HepG2 (cell line): ENCODE results near the gene CBLN3.

Source experiments
- ATF1 ChIP-seq: IDR thresholded peaks from 2 replicates; pipeline ENCODE4 v1.6.1; 2016; ENCODE audit warnings: mild to moderate bottlenecking, control low read depth
- CHD4 ChIP-seq: fragments of 200-600 bp; sonication (generic); IDR thresholded peaks from 2 replicates; pipeline ENCODE4 v1.7.0; 2017; ENCODE audit warnings: mild to moderate bottlenecking, low read length, borderline replicate concordance
- CREM ChIP-seq, 2 experiments: sonication (generic) in 1 of 2; formaldehyde crosslinking in 1 of 2; IDR thresholded peaks; 2 replicates each; pipeline versions ENCODE4 v1.4.0 to v1.6.1; 2016 to 2020; ENCODE audit warnings: antibody characterized with exemption in 1 of 2, mild to moderate bottlenecking in 1 of 2, missing genetic modification reagents in 1 of 2
- MLX ChIP-seq: IDR thresholded peaks from 2 replicates; pipeline ENCODE4 v1.6.1; 2016
- PHF8 ChIP-seq: sonication (generic); formaldehyde crosslinking; IDR thresholded peaks from 2 replicates; pipeline ENCODE4 v1.5.0; 2020; ENCODE audit warnings: missing genetic modification reagents
- POLR2AphosphoS5 ChIP-seq: IDR thresholded peaks from 2 replicates; pipeline ENCODE4 v1.6.1; 2012; ENCODE audit warnings: low read depth, low read length
- RNF2 ChIP-seq: fragments of 450-650 bp; conservative IDR thresholded peaks from 2 replicates; pipeline ENCODE4 v1.6.1; 2016; ENCODE audit warnings: low read depth
- SRY ChIP-seq: sonication (generic); formaldehyde crosslinking; IDR thresholded peaks from 2 replicates; pipeline ENCODE4 v1.8.0; 2022; ENCODE audit warnings: mild to moderate bottlenecking, missing genetic modification reagents
- YY1 ChIP-seq: IDR thresholded peaks from 2 replicates; pipeline ENCODE4 v1.6.1; 2011; ENCODE audit warnings: low read length, low read depth, moderate library complexity, mild to moderate bottlenecking; ENCODE audit not compliant: insufficient read depth, insufficient replicate concordance
- ZFP36 ChIP-seq: fragments of 150-350 bp; IDR thresholded peaks from 2 replicates; pipeline ENCODE4 v1.6.1; 2018; ENCODE audit warnings: borderline replicate concordance, low read length, low read depth; ENCODE audit not compliant: partially characterized antibody
- ZNF232 ChIP-seq: sonication (generic); formaldehyde crosslinking; IDR thresholded peaks from 2 replicates; pipeline ENCODE4 v1.4.0; 2020; ENCODE audit warnings: missing genetic modification reagents, borderline replicate concordance
- ZNF713 ChIP-seq: sonication (generic); formaldehyde crosslinking; IDR thresholded peaks from 2 replicates; pipeline ENCODE4 v1.4.0; 2020; ENCODE audit warnings: mild to moderate bottlenecking, missing genetic modification reagents
- ZSCAN22 ChIP-seq: sonication (generic); formaldehyde crosslinking; IDR thresholded peaks from 2 replicates; pipeline ENCODE4 v1.4.0; 2020; ENCODE audit warnings: mild to moderate bottlenecking, missing genetic modification reagents

DNA sequence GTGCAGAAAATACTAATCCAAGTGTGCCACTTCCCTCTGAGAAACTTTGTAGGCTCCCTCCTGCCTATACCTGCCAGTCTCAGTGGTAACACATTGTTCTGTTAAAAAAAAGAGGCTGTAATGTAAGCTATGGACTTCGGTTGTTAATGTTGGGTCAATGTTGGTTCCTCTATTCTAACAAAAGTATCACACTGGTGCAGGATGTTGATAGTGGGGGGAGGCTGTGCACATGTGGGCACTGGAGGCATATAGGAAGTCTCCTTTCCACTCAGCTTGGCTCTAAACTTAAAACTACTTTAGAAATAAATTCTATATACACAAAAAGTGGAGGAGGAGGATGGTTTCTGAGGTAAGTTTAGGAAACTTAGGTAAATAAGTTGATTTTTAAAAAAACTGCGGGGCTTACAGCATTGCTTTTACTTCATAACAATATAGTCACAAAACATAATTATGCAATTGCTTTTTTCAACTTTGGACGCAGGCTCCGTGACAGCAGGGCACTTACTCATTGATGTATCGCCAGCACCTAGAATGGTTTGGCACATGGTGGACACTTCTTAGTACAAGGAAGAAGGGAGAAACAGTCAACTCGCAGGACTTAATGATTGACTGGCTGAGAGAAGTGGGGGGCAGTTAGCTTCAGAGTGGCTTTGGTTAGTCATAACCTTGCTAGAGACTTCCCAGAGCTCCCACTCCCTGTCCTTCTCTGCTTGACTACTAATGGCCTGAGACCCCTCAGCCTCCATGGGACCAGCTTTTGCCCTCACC is 38.6 kb downstream of the CBLN3 start:
- TF ChIP-seq ZNF713 (CRISPR knock-in tag) (no peak), MLX (CRISPR knock-in tag) (no peak), RNF2 (no peak), CREM (IDR thresholded peaks at IDR 0.05) (no peak), CREM (CRISPR knock-in tag; IDR thresholded peaks at IDR 0.05) (no peak), ZNF232 (CRISPR knock-in tag) (no peak), CHD4 (no peak), PHF8 (CRISPR knock-in tag) (no peak), SRY (CRISPR knock-in tag) (no peak), ATF1 (CRISPR knock-in tag) (no peak), ZSCAN22 (CRISPR knock-in tag) (no peak), ZFP36 (no peak), YY1 (no peak), POLR2AphosphoS5 (no peak)
